Measurements from ENCODE around the gene AMHR2. TPM values are rescaled to one million over a fixed set of nuclear protein-coding genes. Genes with fewer than 3 reads are reported as not detected.
"Not testable (repeated sequence)": the region's sequence is repeated elsewhere in the genome, so short reads cannot be mapped to it uniquely, and the experiment has no call there.

The AMHR2 gene
- total RNA-seq, 4 donors from 2014 or later: 0.40 TPM; not detected in 3

GRCh38 chr12:53418221-53418620 is 5.4 kb upstream of the AMHR2 start:
- Histone ChIP-seq H3K4me1 (peaks cover 0 to 11% of the 10 kb centered on the region in 2 donors), H3K4me3 (replicated peaks in 1 of 3) (no peak overlapping the region), H3K27ac (no peak overlapping the region), H3K27me3 (no peaks in the 10 kb centered on the region), H3K36me3 (peaks cover 0 to 3% of the 10 kb centered on the region in 2 donors), H3K9me3 (no peaks in the 10 kb centered on the region)
- TF ChIP-seq CTCF (IDR thresholded peaks at IDR 0.05) (no peak), POLR2A (IDR thresholded peaks at IDR 0.05) (no peak)
- DNase-seq: no peak
- intact Hi-C loops (cut with DNase I): no loop called here
- 90 to 100% methylated on average over 3 of the region's 3 CpGs for WGBS, 2 donors

DNA sequence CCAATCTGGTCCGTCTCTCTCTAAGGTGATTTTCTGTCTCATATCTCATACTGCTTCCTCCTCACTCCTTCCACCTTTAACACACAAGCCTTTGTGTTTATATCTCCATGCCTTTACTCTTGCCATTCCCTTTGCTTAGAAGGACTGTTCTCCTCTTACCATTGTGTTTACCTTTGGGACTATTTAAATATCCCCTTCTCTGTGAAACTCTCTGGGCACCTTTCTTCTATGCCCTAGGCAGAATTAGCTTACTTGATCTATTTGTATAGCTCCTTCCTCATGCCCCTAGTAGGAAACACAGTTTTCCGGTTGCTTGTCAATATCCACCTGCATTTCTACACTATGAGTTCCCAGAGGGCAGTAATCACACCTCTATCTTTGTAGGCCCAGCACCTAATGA is 3.9 kb upstream of the AMHR2 start:
- Histone ChIP-seq H3K4me1 (peaks cover 0 to 11% of the 10 kb centered on the region in 2 donors), H3K27me3 (no peaks in the 10 kb centered on the region), H3K27ac (no peak overlapping the region), H3K9me3 (no peaks in the 10 kb centered on the region), H3K4me3 (replicated peaks in 1 of 3) (no peak overlapping the region), H3K36me3 (no peaks in the 10 kb centered on the region)
- intact Hi-C loops (cut with DNase I): loop anchor here (2.0 to 10.0 kb wide), 2 partner anchors 67 to 95 kb away; partner anchors contain the start of gene AAAS
- no peak for TF ChIP-seq POLR2A (IDR thresholded peaks at IDR 0.05)
- no peak for TF ChIP-seq CTCF (IDR thresholded peaks at IDR 0.05)
- WGBS, 2 donors: 90 to 97% methylated on average over 2 of the region's 2 CpGs
- no peak for DNase-seq

DNA sequence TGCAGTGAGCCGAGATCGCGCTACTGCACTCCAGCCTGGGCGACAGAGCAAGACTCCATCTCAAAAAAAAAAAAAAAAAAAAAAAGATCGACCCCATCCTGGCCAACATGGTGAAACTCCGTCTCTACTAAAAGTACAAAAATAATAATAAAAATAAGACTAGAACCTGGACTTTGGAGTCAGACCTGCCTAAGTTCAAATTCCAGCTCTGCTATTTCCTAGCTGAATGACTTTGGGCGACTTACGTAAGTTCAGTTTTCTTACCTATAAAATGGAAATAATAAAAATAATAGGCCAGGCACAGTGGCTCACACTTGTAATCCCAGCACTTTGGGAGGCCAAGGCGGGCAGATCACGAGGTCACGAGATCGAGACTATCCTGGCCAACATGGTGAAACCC is 1.4 kb upstream of the AMHR2 start:
- H3K27ac ChIP-seq; DNase-seq; H3K27me3 ChIP-seq; H3K4me1 ChIP-seq; H3K4me3 ChIP-seq (replicated peaks in 1 of 3); H3K36me3 ChIP-seq; H3K9me3 ChIP-seq: not testable (repeated sequence)
- 90% methylated on average over 12 of the region's 12 CpGs for WGBS, 2 donors
- intact Hi-C loops (cut with DNase I): loop anchor here (10.0 kb wide), 1 partner anchor 97 kb away; the partner anchor contains the start of gene AAAS

GRCh38 chr12:53424626-53425514 is 1.2 kb downstream of the AMHR2 start:
- intact Hi-C loops (cut with DNase I): loop anchor here (10.0 kb wide), 1 partner anchor 100 kb away; the partner anchor contains the start of gene AAAS

More at GRCh38 chr12:53424626-53425514, 1.2 kb downstream of the AMHR2 start:
- peaks cover 0 to 5% of the 10 kb centered on the region in 2 donors for H3K4me1 ChIP-seq
- no peak for DNase-seq
- H3K27me3 ChIP-seq: no peaks in the 10 kb centered on the region
- no peak overlapping the region for H3K27ac ChIP-seq
- no peak overlapping the region for H3K4me3 ChIP-seq (replicated peaks in 1 of 3)
- no peak for TF ChIP-seq CTCF (IDR thresholded peaks at IDR 0.05)
- TF ChIP-seq POLR2A (IDR thresholded peaks at IDR 0.05): no peak
- no peaks in the 10 kb centered on the region for H3K9me3 ChIP-seq
- whole genome bisulfite sequencing, 2 donors: 68 to 88% methylated on average over 6 to 8 of the region's 9 CpGs
- no peaks in the 10 kb centered on the region for H3K36me3 ChIP-seq
